Measurements from ENCODE around the gene ACAD11. TPM values are rescaled to one million over a fixed set of nuclear protein-coding genes. Genes with fewer than 3 reads are reported as not detected.

The ACAD11 gene
- total RNA-seq, 1 experiment from 2014 or later, result 15.6 TPM

DNA sequence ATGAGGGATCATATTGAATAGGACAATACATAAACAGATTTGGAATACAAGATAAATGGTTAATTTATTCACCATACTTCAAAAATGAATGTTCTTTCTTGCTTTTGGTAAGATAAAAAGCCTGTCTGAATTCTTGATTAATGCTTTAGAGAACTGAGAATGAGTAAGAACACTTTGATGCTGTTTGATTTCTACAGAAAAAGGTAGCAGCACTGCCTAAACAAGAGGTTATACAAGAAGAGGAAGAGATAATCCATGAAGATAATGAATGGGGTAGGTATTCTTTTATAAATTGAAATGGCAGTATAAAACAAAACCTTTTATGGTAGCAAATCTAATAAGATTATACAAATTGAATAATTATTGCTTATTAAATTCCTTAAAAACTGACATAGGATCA, 15.8 kb upstream of the ACAD11 start:
- no peak overlapping the region for H4K91ac ChIP-seq (ENCODE audit: insufficient read length, low read depth, low read length)
- no peak overlapping the region for H3K14ac ChIP-seq (ENCODE audit: insufficient read depth, low read length)
- H3K23ac ChIP-seq (ENCODE audit: insufficient read length, low read depth, low read length), result no peak overlapping the region
- H2AFZ ChIP-seq (ENCODE audit: low read length), result no peak overlapping the region
- no peak overlapping the region for H2BK15ac ChIP-seq (ENCODE audit: low read depth, low read length)
- H2BK20ac ChIP-seq (ENCODE audit: low read depth, low read length, poor library complexity, severe bottlenecking), result no peak overlapping the region
- H3K36me3 Mint-ChIP-seq (ENCODE audit: insufficient read depth in 1 of 3, low read depth in 3 of 3), result peaks cover 6 to 59% (median 40%) of the 10 kb centered on the region in 3 experiments; a peak in 6 of 7 replicates
- no peaks in the 10 kb centered on the region for H4K20me1 ChIP-seq (ENCODE audit: control insufficient read depth, insufficient read depth, insufficient read length)
- H3K18ac ChIP-seq (ENCODE audit: insufficient read length, low read depth, low read length), result no peak overlapping the region
- H3K4me1 ChIP-seq (ENCODE audit: insufficient read depth, low read length), result no peaks in the 10 kb centered on the region
- no peak overlapping the region for H4K5ac ChIP-seq (ENCODE audit: insufficient read length, low read depth, low read length)
- no peak overlapping the region for H3K27ac Mint-ChIP-seq
- H3K4ac ChIP-seq (ENCODE audit: low read depth, low read length), result no peak overlapping the region
- H3K56ac ChIP-seq (ENCODE audit: insufficient read length, low read depth, low read length), result no peak overlapping the region
- no peak overlapping the region for H3K4me2 ChIP-seq (ENCODE audit: insufficient read depth, insufficient read length, low read length)
- no peaks in the 10 kb centered on the region; a peak in 1 of 4 replicates for H3K4me1 Mint-ChIP-seq
- TF ChIP-seq, protein P1, sequence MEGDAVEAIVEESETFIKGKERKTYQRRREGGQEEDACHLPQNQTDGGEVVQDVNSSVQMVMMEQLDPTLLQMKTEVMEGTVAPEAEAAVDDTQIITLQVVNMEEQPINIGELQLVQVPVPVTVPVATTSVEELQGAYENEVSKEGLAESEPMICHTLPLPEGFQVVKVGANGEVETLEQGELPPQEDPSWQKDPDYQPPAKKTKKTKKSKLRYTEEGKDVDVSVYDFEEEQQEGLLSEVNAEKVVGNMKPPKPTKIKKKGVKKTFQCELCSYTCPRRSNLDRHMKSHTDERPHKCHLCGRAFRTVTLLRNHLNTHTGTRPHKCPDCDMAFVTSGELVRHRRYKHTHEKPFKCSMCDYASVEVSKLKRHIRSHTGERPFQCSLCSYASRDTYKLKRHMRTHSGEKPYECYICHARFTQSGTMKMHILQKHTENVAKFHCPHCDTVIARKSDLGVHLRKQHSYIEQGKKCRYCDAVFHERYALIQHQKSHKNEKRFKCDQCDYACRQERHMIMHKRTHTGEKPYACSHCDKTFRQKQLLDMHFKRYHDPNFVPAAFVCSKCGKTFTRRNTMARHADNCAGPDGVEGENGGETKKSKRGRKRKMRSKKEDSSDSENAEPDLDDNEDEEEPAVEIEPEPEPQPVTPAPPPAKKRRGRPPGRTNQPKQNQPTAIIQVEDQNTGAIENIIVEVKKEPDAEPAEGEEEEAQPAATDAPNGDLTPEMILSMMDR (conservative IDR thresholded peaks at IDR 0.05), result no peak
- no peak overlapping the region for H4K8ac ChIP-seq (replicated peaks; ENCODE audit: insufficient read length, low read depth, low read length)
- H3K9me3 ChIP-seq (ENCODE audit: control insufficient read depth, low read depth, low read length), result no peaks in the 10 kb centered on the region
- no peak overlapping the region for H2BK12ac ChIP-seq (ENCODE audit: insufficient read length, low read depth, low read length)
- no peaks in the 10 kb centered on the region for H3K79me2 ChIP-seq (ENCODE audit: insufficient read depth, low read length)
- H3K27me3 Mint-ChIP-seq (ENCODE audit: low read depth), result no peaks in the 10 kb centered on the region
- H3K9ac ChIP-seq (ENCODE audit: extremely low read depth, insufficient read length, low read length), result no peak overlapping the region
- no peak overlapping the region for H2AK5ac ChIP-seq (ENCODE audit: insufficient read length, low read length)
- DNase-seq, result no peak
- no peak overlapping the region for H2BK120ac ChIP-seq (ENCODE audit: low read depth, low read length, poor library complexity, severe bottlenecking)
- H3K9me3 Mint-ChIP-seq, result no peaks in the 10 kb centered on the region
- no peaks in the 10 kb centered on the region for H3K79me1 ChIP-seq (ENCODE audit: insufficient read depth, low read depth, low read length, poor library complexity, severe bottlenecking)
- H3T11ph ChIP-seq (ENCODE audit: low read length), result no peak overlapping the region
- H3K27me3 ChIP-seq (ENCODE audit: insufficient read depth, low read length), result no peaks in the 10 kb centered on the region
- H3K23me2 ChIP-seq (ENCODE audit: insufficient read length, low read depth, low read length, poor library complexity, severe bottlenecking), result no peaks in the 10 kb centered on the region
- H3K27ac ChIP-seq (ENCODE audit: insufficient read length, low read depth, low read length), result no peak overlapping the region
- H3K4me3 Mint-ChIP-seq, result no peak overlapping the region
- no peak overlapping the region for H2BK5ac ChIP-seq (ENCODE audit: insufficient read length, low read length)
